B cell (primary cell): ENCODE data around the gene RAP1GAP. TPM values are rescaled to one million over a fixed set of nuclear protein-coding genes. Genes with fewer than 3 reads are reported as not detected.

Experiments used
- ATAC-seq: fragments of 200-7000 bp; cut with Tn5 transposase; one replicate; pipeline ENCODE4 v1.10.0; 2021; ENCODE audit warnings: low read depth, mild to moderate bottlenecking, moderate number of reproducible peaks, moderate library complexity
- CTCF ChIA-PET: fragments of 350-600 bp; sonication (Branson Sonifier 250); formaldehyde crosslinking; loops from one replicate; lab custom pipeline; 2021; ENCODE audit warnings: antibody characterized with exemption, inconsistent platforms; lab: Charles Lee
- POLR2A ChIA-PET: fragments of 350-600 bp; sonication (Branson Sonifier 250); formaldehyde crosslinking; loops from one replicate; lab custom pipeline; 2021; ENCODE audit warnings: antibody characterized with exemption; lab: Charles Lee
- DNase-seq: peaks from one replicate; pipeline ENCODE4 v3.0.0; 2013
- H2AFZ ChIP-seq: 2 replicates; pipeline ENCODE4 v1.6.1; 2012; ENCODE audit warnings: mild to moderate bottlenecking, low read depth, low read length; ENCODE audit not compliant: insufficient read depth, poor library complexity, severe bottlenecking
- H3K27ac ChIP-seq, 2 donors: 1 replicate in 1 of 2; 2 replicates in 1 of 2; pipeline ENCODE4 v1.5.1; 2012 to 2013; ENCODE audit warnings: low read length in 2 of 2, mild to moderate bottlenecking in 2 of 2, moderate library complexity in 1 of 2
- H3K27me3 ChIP-seq, 4 experiments: fragments of 200-600 bp in 1 of 4; sonication (generic) in 1 of 4; replicated peaks in 1 of 4; 1 replicate in 2 of 4; 2 replicates in 2 of 4; pipeline versions ENCODE4 v1.6.1 to v1.7.0; 2013 to 2016; ENCODE audit warnings: low read length in 3 of 4, mild to moderate bottlenecking in 2 of 4, mixed read lengths in 1 of 4, moderate library complexity in 1 of 4; ENCODE audit not compliant: insufficient read depth in 4 of 4, control insufficient read depth in 3 of 4; ENCODE audit errors: control extremely low read depth in 1 of 4
- H3K36me3 ChIP-seq, 2 experiments: replicated peaks in 1 of 2; 1 replicate in 1 of 2; 2 replicates in 1 of 2; pipeline versions ENCODE4 v1.6.1 to v1.7.1; 2013; ENCODE audit warnings: low read length in 1 of 2; ENCODE audit not compliant: insufficient read depth in 2 of 2, control insufficient read depth in 1 of 2; ENCODE audit errors: control extremely low read depth in 1 of 2, extremely low read depth in 1 of 2
- H3K4me1 ChIP-seq, 2 donors: fragments of 200-600 bp in 1 of 2; sonication (generic) in 1 of 2; 1 replicate in 1 of 2; 2 replicates in 1 of 2; pipeline versions ENCODE4 v1.5.1 to v1.6.1; 2013 to 2017; ENCODE audit warnings: low read length in 2 of 2; ENCODE audit not compliant: control insufficient read depth in 2 of 2, insufficient read depth in 2 of 2
- H3K4me2 ChIP-seq: replicated peaks from 2 replicates; pipeline ENCODE3; 2012; ENCODE audit warnings: mild to moderate bottlenecking, low read depth, low read length; ENCODE audit not compliant: poor library complexity, severe bottlenecking
- H3K4me3 ChIP-seq, 5 experiments: fragments of 200-600 bp in 1 of 5; sonication (generic) in 1 of 5; 1 replicate in 3 of 5; 2 replicates in 2 of 5; pipeline versions ENCODE4 v1.5.1 to v1.7.0; 2011 to 2016; ENCODE audit warnings: low read length in 4 of 5, mild to moderate bottlenecking in 4 of 5, low read depth in 2 of 5, control low read depth in 1 of 5, moderate library complexity in 1 of 5; ENCODE audit not compliant: insufficient read depth in 1 of 5; ENCODE audit errors: control extremely low read depth in 1 of 5, extremely low read depth in 1 of 5
- H3K79me2 ChIP-seq: fragments of 200-600 bp; sonication (generic); one replicate; pipeline ENCODE4 v1.6.0; 2016; ENCODE audit warnings: low read length; ENCODE audit not compliant: control insufficient read depth, insufficient read depth
- H3K9ac ChIP-seq: fragments of 200-600 bp; sonication (generic); 2 replicates; pipeline ENCODE4 v1.6.1; 2017; ENCODE audit warnings: mild to moderate bottlenecking, low read length, moderate library complexity
- H3K9me3 ChIP-seq, 3 donors: one replicate each; pipeline versions ENCODE4 v1.6.1 to v1.7.1; 2013; ENCODE audit warnings: low read length in 2 of 3; ENCODE audit not compliant: control insufficient read depth in 2 of 3, insufficient read depth in 1 of 3; ENCODE audit errors: control extremely low read depth in 1 of 3
- H4K20me1 ChIP-seq: 2 replicates; pipeline ENCODE4 v1.6.0; 2012; ENCODE audit warnings: mild to moderate bottlenecking, low read length; ENCODE audit not compliant: insufficient read depth, control insufficient read depth, poor library complexity, severe bottlenecking
- H3K27ac Mint-ChIP-seq: one replicate; pipeline ENCODE4 v1.8.0; 2021; ENCODE audit warnings: mixed read lengths
- H3K27me3 Mint-ChIP-seq: one replicate; pipeline ENCODE4 v1.8.0; 2021; ENCODE audit warnings: mixed read lengths
- H3K4me1 Mint-ChIP-seq: one replicate; pipeline ENCODE4 v1.8.0; 2021; ENCODE audit warnings: mixed read lengths
- H3K4me3 Mint-ChIP-seq: one replicate; pipeline ENCODE4 v1.8.0; 2021; ENCODE audit warnings: mixed read lengths
- H3K9me3 Mint-ChIP-seq: one replicate; pipeline ENCODE4 v1.8.0; 2022; ENCODE audit warnings: mixed read lengths; ENCODE audit not compliant: insufficient read depth
- EZH2 ChIP-seq: IDR thresholded peaks from 2 replicates; pipeline ENCODE4 v1.6.1; 2012; ENCODE audit warnings: borderline replicate concordance, low read depth, mild to moderate bottlenecking, moderate library complexity, low read length; ENCODE audit not compliant: insufficient read depth, poor library complexity, severe bottlenecking
- WGBS: methylation state at CpG from one replicate; pipeline ENCODE4 v1.1.5; 2013; ENCODE audit warnings: missing lambda C conversion rate; ENCODE audit not compliant: insufficient coverage; 5-methylcytosine and 5-hydroxymethylcytosine counted together
- intact Hi-C: fragments of 100-400 bp; cut with micrococcal nuclease; formaldehyde crosslinking; loops from one replicate; pipeline ENCODE4 v1.10.0; 2022
- polyA plus RNA-seq: library from polyadenylated mRNA; depleted of rRNA; stranded (reverse); fragments of >200 nt; gene quantifications from 2 replicates; pipeline ENCODE4 v1.2.3, GENCODE V29; 2012
- total RNA-seq, 2 donors: library from RNA; stranded (reverse); fragments of 120-200 nt in 1 of 2; gene quantifications; 1 replicate in 1 of 2; 2 replicates in 1 of 2; pipeline versions ENCODE4 v1.2.3 to v1.2.4, GENCODE V29; 2013 to 2022
- TF ChIP-seq, protein P1 (sequence below): fragments of 200-600 bp; IDR thresholded peaks from one replicate; pipeline ENCODE4 v1.8.0; 2022; ENCODE audit warnings: antibody characterized with exemption, mild to moderate bottlenecking

Gene RAP1GAP
- total and polyA plus RNA-seq, 2 donors (not counting 1 experiment from before 2014, with no cell fraction given) = 0.07 to 0.09 TPM

DNA sequence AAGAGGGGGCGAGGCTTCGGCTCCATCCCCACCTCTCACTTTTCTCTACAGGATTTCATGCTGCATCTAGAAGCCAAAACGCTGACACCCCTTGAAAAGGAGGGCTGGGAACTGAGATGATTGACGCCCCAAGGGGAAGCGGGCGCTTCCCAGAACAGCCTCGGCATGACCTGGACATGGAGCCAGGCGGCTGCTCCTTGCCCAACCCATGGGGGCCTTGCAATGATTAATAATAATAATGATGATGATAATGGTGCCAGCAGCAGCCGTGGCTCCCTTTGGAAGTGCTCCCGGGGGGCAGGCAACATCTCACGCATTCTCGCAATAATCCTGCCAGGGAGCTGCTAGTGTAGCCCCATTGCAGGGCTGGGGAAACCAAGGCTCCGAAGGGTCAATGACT is 78.2 kb downstream of the RAP1GAP start:
- H2AFZ ChIP-seq = no peak overlapping the region
- TF ChIP-seq, protein P1, sequence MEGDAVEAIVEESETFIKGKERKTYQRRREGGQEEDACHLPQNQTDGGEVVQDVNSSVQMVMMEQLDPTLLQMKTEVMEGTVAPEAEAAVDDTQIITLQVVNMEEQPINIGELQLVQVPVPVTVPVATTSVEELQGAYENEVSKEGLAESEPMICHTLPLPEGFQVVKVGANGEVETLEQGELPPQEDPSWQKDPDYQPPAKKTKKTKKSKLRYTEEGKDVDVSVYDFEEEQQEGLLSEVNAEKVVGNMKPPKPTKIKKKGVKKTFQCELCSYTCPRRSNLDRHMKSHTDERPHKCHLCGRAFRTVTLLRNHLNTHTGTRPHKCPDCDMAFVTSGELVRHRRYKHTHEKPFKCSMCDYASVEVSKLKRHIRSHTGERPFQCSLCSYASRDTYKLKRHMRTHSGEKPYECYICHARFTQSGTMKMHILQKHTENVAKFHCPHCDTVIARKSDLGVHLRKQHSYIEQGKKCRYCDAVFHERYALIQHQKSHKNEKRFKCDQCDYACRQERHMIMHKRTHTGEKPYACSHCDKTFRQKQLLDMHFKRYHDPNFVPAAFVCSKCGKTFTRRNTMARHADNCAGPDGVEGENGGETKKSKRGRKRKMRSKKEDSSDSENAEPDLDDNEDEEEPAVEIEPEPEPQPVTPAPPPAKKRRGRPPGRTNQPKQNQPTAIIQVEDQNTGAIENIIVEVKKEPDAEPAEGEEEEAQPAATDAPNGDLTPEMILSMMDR = no peak
- TF ChIP-seq EZH2 = no peak
- H3K4me3 ChIP-seq = no peak overlapping the region
- DNase-seq (no peak), ATAC-seq (no peak)
- no peaks in the 10 kb centered on the region for H3K9me3 Mint-ChIP-seq
- no peak overlapping the region for H3K4me3 Mint-ChIP-seq
- H3K27me3 ChIP-seq = no peaks in the 10 kb centered on the region
- intact Hi-C loops = no loop called here
- H3K36me3 ChIP-seq = no peaks in the 10 kb centered on the region
- no peaks in the 10 kb centered on the region for H4K20me1 ChIP-seq
- no peak overlapping the region for H3K27ac ChIP-seq
- 51% methylated on average over 11 of the region's 13 CpGs for WGBS
- no peaks in the 10 kb centered on the region for H3K4me1 Mint-ChIP-seq
- no peaks in the 10 kb centered on the region for H3K79me2 ChIP-seq
- no peak overlapping the region for H3K27ac Mint-ChIP-seq
- peaks cover 35% of the 10 kb centered on the region for H3K27me3 Mint-ChIP-seq
- ChIA-PET CTCF (no interaction called here), POLR2A (no interaction called here)
- H3K4me1 ChIP-seq = no peaks in the 10 kb centered on the region
- no peak overlapping the region for H3K9ac ChIP-seq
- H3K9me3 ChIP-seq = peaks cover 0 to 4% (median 0%) of the 10 kb centered on the region in 3 donors
- H3K4me2 ChIP-seq = no peak overlapping the region

DNA sequence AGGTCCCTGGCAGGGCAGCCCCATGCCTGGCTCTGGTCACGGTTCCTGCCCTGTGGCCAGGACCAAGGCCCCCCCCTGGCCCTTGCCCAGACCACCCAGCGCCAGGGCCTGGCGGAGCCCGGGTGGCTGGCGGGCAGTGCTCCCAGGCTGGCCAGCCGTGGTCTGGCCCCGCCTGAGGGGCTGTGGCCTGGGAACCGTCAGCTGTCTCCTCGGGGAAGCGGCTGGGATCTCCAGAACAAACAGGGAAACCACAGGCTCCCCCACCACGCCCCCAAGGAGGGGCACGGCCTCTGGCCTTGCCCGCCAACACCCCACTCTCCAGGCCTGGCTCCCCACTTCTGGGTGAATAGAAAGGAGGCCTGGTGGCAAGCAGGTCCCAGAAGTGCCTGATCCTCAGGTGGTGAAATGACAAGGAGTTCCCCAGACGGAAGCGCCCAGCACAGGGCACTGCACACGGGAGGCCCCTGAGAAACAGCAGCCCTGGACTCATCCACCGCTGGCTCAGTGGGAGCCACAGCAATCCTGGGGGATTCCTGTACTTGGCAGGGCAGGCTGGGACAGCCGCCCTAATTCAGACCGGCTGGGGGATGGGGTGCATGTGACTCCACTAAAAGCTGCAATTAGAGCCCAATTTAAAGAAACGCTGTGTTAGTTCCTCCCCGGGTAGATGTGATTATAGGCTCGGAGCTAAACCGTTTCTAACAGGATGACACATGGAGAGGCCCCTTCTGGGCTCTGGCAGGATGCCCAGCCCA is 78.9 kb downstream of the RAP1GAP start:
- H4K20me1 ChIP-seq = no peaks in the 10 kb centered on the region
- WGBS = 27% methylated on average over 19 of the region's 23 CpGs
- Mint-ChIP-seq H3K27me3 (peaks cover 30% of the 10 kb centered on the region), H3K9me3 (no peaks in the 10 kb centered on the region), H3K4me1 (no peaks in the 10 kb centered on the region), H3K4me3 (no peak overlapping the region), H3K27ac (no peak overlapping the region)
- H3K36me3 ChIP-seq = no peaks in the 10 kb centered on the region
- no peaks in the 10 kb centered on the region for H3K79me2 ChIP-seq
- ATAC-seq (no peak), DNase-seq (no peak)
- no peak overlapping the region for H3K4me2 ChIP-seq
- H3K9me3 ChIP-seq = peaks cover 0 to 1% (median 0%) of the 10 kb centered on the region in 3 donors
- ChIA-PET POLR2A (no interaction called here), CTCF (no interaction called here)
- H3K4me3 ChIP-seq = no peak overlapping the region
- intact Hi-C loops = no loop called here
- H3K27me3 ChIP-seq = no peaks in the 10 kb centered on the region
- H3K9ac ChIP-seq = no peak overlapping the region
- no peak overlapping the region for H3K27ac ChIP-seq
- H3K4me1 ChIP-seq = no peaks in the 10 kb centered on the region
- no peak overlapping the region for H2AFZ ChIP-seq
- TF ChIP-seq, protein P1 = no peak
- no peak for TF ChIP-seq EZH2
